HG03460 (cell line): ENCODE results near the gene RAB27B.

Experiments used
- ATAC-seq: cut with Tn5 transposase; IDR thresholded peaks from one replicate; pipeline ENCODE4 v1.9.1; 2021; ENCODE audit not compliant: unreplicated experiment

RAB27B gene

GRCh38 chr18:54859667-54860421 lies 31.6 kb downstream of the RAB27B start:
- no peak for ATAC-seq

DNA sequence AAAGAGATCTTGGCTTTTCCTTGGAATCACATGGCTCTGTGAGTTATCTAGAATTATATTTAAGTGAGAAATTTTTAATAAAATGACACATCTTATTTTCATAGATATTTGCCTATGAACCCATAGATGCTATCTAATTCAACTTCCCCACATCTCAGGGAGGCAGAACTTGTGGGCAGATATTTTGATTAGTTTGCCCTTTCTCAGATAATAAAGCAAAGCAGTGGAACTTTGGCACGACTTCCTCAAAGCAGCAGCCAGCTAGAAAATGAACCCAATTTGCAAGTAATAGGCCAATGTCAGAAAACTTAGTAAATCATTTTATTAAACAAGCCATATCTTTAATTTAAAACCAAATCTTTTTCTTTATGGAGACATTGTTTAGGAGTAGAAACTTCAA lies 32.7 kb downstream of the RAB27B start:
- ATAC-seq = no peak

DNA sequence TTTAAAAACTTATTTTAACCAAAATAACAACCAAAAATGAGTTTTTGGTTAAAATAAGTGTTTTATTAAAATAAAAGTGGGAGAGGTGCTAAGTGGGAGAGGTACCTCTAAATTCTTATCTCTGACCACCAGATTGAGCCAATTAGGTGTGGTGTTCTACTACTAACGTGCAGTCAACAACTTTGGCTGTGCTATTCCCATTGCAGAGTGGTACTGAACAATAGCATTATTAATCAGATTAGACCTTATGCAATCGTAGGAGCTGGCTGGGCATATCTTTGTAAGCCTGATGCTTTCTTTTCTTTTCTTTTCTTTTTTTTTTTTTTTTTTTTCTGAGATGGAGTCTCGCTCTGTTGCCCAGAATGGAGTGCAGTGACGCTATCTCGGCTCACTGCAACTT lies 38.9 kb downstream of the RAB27B start:
- no peak for ATAC-seq

GRCh38 chr18:54871231-54871630 lies 43.0 kb downstream of the RAB27B start:
- ATAC-seq = no peak

GRCh38 chr18:54872681-54873080 lies 44.4 kb downstream of the RAB27B start:
- ATAC-seq = no peak

DNA sequence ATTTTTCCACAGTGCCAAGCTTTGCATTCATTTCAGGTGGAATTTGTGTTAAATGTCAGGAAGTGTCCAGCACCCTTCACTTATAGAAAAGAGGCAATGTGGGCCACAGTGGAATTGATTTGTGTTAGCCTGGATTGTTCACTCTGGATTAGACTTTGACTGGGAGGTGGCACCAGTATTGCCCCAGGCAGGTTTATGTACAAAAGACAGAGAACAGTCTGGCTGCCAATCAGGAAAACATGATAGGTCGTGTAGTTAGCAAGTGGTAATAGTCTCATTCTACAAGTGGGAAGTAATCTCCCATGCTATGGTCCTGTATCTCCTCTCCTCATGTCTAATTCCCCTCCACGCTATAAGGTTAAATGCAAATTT lies 45.6 kb downstream of the RAB27B start:
- no peak for ATAC-seq

DNA sequence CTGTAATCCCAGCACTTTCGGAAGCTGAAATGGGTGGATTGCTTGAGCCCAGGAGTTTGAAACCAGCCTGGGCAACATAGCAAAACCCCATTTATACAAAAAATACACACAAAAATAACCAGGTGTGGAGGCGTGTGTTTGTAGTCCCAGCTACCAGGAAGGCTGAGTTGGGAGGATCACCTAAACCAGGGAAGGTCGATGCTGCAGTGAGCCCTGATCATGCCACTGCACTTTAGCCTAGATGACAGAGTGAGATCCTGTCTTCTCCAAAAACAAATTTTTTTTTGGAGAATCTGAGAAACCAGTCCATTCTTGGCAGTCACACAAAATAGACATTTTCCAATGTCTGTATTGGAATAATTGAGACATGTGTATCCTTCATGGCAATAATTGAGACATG lies 46.8 kb downstream of the RAB27B start:
- no peak for ATAC-seq

DNA sequence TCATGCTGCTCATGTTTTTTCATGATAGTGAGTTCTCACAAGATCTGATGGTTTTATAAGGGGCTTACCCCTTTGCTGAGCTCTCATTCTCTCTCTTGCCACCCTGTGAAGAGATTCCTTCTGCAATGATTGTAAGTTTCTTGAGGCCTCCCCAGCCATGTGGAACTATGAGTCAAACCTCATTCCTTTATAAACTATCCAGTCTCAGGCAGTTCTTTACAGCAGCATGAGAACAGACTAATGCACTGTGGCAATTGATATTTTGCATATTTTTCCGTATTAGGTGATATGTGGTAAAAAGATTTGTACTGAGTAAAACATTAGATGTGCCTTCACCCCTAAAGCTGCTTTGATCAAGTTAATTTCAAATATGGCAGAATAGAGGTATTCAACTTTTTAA lies 48.8 kb downstream of the RAB27B start:
- no peak for ATAC-seq

GRCh38 chr18:54878159-54878622 lies 49.9 kb downstream of the RAB27B start:
- ATAC-seq = no peak

DNA sequence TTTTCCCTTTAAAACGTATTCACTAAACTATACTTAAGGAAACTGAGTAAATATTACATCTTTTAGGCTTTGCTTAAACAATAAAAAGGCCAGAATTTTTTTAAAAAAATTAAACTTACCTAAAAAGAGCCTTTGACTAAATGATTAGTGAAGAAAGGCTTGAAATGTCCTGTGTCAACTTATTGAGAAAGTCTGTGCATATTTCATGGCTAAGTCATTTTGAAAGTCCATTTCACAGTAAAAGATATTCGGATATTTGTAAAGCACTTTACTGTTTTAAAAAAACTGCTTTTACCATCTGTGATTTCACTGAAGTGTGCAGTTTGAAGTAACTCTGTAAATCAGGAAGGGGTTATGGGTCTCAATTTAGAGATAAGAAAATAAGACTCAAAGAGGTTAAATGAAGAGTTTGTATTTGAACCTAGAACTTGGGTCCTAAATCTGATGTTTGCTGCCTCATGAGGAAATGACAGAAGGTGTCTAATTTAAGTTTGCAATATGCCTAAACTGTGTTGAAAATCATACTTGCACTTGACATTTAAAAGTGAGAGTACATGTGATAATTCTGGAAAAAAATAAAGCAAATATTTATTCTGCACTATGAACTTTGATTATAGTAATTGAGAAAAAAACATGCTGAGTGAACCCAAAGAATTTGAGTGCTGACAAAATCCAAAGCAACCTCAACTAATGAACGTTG lies 50.5 kb downstream of the RAB27B start:
- no peak for ATAC-seq

DNA sequence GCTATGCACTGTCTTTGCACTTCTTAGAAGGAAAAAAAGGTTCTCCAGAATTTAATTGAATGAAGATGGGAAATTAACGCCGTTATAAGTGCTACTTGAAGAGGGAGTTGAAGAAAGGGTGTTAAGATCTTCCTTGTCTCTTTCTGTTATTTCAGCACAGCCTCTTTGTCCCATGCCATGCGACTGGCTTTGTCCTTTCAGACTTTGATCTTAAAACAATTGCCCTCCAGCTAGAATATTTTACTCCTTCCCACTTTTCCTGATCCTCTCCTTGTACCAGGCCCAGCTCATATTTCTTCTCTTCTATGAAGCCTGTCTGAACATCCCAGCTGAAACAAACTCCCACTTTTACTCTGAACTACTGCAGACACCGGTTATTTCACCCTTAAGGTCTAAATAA lies 51.4 kb downstream of the RAB27B start:
- no peak for ATAC-seq

DNA sequence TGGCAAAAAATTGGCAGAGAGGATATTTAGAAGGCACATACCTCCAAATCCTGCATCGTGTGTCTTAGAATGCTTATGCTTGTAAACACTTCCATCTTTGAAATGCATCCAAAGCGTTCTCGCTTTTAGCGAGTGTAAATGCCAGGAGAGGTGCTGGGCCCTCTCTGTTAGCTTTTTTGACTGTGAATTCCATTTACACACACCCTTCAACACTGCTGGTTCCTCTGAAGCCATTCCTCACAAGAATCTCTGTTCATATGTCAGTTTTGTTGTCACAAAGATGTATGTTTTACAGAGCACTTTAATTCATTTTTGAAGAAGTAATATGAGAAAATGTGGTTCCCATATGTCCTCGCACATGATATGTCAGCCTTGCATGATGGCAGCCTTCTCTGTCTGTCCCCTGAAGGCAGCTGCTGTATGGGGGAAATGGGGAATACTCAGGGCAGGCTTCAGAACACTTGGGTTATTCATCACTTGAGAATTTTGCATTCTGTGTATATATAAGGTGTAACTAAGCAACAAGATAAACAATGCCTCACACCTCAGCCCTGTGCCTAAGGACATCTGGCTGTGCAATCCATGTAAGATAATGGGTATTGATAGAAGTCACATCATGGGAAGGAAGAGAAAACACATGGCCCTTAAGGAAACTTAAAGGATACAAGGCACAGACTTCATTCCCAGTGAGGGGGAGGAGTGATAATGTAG lies 52.3 kb downstream of the RAB27B start:
- ATAC-seq = no peak

DNA sequence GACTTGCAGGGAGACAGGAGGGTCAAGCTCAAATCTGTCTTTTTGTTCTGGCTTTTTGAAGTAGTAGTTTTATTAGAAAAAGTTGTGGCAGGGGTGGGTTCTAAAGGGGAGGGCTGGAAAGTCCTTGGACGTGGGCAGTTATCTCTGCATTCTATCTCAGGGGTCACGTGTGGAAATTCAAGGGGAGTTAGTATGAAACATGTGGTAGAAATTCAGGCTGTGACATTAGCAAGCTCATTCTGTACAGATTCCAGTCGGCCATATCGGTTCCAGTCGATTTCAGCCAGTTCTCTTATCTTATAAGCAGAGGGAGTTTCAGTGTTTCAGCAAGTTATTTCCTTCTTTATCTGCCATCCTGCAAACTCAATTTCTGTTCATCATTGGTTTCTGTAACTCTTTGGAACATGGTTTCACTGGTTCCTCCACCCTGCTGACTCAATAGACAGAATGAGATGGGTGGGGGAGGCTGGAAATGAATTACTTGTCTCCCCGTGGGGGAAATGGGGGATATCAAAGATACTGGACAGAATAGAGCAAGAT lies 53.0 kb downstream of the RAB27B start:
- no peak for ATAC-seq

DNA sequence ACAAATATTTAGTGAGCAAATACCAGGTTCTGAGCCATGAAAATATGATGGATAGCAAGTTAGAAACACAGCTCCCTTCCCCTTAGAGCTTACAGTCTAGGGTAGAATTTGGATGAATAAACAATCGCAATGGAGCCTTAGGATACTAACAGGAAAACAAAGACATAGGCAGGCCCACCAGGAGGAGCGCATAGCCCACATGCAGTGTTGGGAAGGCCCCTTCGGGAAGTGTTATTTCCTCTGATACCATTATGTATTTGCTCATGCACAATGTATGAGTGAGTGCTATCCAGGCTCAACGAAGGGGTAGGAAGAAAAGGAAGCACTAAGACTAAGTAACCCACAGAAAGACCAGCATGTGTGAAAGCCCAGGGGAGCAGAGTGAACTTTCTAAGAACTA lies 54.0 kb downstream of the RAB27B start:
- no peak for ATAC-seq

DNA sequence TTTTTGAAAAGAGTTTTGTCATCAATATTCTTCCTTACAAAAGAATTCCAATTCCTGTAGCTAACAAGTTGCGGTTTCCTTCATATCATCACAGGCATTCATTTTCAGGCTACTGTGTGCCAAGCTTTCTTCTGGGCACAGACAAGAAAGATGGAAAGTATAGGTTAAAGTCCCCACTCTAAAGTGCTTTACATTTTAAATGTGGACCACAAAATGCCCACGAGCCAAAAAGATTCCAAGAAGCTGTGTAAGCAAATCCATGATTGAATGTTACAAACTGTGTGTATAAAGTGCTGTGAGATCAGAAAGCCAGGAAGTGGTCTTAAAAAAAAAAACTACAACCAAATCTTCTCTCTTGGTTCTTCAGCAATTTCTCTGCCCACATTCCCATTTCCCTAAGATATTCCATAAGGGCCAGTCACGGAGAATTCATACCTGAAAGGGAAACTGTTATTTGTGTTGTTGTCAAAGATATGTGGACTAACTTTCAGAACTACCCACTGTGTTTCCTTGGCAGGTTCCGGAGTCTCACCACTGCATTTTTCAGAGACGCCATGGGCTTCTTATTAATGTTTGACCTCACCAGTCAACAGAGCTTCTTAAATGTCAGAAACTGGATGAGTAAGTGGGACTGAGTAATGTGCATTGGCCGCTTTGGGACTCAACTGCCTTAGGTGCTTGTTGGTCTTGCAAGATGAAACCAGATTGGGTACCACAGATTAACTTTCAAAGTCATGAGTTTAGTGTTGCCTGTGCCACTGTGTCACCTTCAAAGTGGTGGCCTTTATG lies 55.7 kb downstream of the RAB27B start:
- ATAC-seq = no peak

GRCh38 chr18:54888378-54888777 lies 60.1 kb downstream of the RAB27B start:
- ATAC-seq = no peak

DNA sequence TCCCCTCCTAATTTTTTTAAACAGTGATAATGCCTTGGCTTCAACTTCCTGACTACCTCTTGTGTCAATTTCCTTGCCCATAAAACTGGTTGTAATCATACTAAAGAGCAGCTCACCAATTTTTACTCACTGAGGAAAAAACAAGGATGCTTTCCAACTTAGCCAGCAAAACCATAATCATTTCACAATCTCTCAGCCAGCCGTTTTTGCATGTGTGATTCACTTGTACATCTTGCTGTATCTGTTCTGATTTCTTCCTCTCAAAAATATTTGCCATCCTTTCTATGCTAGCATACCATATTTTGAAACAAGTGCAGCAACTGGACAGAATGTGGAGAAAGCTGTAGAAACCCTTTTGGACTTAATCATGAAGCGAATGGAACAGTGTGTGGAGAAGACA lies 60.7 kb downstream of the RAB27B start:
- no peak for ATAC-seq

- no peak for ATAC-seq
Observed at GRCh38 chr18:54899500-54899899, 71.2 kb downstream of the RAB27B start.

- no peak for ATAC-seq
Observed at GRCh38 chr18:54900290-54900689, 72.0 kb downstream of the RAB27B start.

DNA sequence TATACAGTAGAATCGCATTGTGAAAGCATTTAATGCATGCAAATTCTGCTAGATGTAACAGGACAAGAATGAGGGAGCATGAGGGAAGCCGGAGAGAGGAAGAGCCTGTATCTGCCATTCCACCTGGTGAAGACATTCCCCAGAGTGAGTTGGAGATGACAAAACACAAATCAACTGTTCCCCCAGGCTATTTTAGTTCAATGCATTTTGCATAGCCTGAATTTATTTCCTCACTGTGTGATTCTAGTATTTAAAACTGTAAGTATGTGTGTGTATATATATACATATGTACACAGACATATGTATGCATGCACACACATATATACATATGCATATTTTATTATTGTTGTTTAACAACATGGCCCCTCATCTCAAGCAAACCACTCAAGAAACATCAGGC lies 76.3 kb downstream of the RAB27B start:
- ATAC-seq = no peak

GRCh38 chr18:54905629-54906028 lies 77.4 kb downstream of the RAB27B start:
- no peak for ATAC-seq
